Naive thymus-derived CD4-positive, alpha-beta T cell (primary cell): ENCODE data around the gene TRPV6. TPM values are rescaled to one million over a fixed set of nuclear protein-coding genes. Genes with fewer than 3 reads are reported as not detected.

Experiments used
- ATAC-seq: fragments of 150-1000 bp; cut with Tn5 transposase; 2 replicates; pipeline ENCODE4 v1.10.0; 2021; ENCODE audit warnings: mild to moderate bottlenecking, moderate library complexity
- CTCF ChIA-PET: fragments of 350-600 bp; sonication (Branson Sonifier 250); formaldehyde crosslinking; loops from one replicate; lab custom pipeline; 2021; ENCODE audit warnings: antibody characterized with exemption; lab: Charles Lee
- POLR2A ChIA-PET: fragments of 350-600 bp; sonication (Branson Sonifier 250); formaldehyde crosslinking; loops from one replicate; lab custom pipeline; 2021; ENCODE audit warnings: antibody characterized with exemption, inconsistent platforms; lab: Charles Lee
- DNase-seq, 9 donors: peaks; one replicate each; pipeline versions ENCODE4 v3.0.0 to v3.0.0-alpha.2; 2020 to 2022; ENCODE audit warnings: mixed read lengths in 1 of 9
- H3K27ac ChIP-seq: one replicate; pipeline ENCODE4 v1.7.0; 2013; ENCODE audit warnings: mild to moderate bottlenecking, low read depth, low read length, moderate library complexity
- H3K27me3 ChIP-seq, 2 donors: one replicate each; pipeline ENCODE4 v1.7.0; 2013; ENCODE audit warnings: low read length in 2 of 2, mild to moderate bottlenecking in 2 of 2, moderate library complexity in 2 of 2; ENCODE audit not compliant: control insufficient read depth in 2 of 2, insufficient read depth in 2 of 2
- H3K36me3 ChIP-seq, 3 experiments: 1 replicate in 2 of 3; 2 replicates in 1 of 3; pipeline ENCODE4 v1.7.0; 2013; ENCODE audit warnings: low read length in 3 of 3, mild to moderate bottlenecking in 3 of 3, moderate library complexity in 1 of 3; ENCODE audit not compliant: insufficient read depth in 3 of 3, control insufficient read depth in 2 of 3
- H3K4me1 ChIP-seq, 2 donors: one replicate each; pipeline ENCODE4 v1.7.0; 2013; ENCODE audit warnings: low read length in 2 of 2, mild to moderate bottlenecking in 2 of 2, moderate library complexity in 1 of 2; ENCODE audit not compliant: control insufficient read depth in 2 of 2, insufficient read depth in 2 of 2
- H3K4me3 ChIP-seq: 2 replicates; pipeline ENCODE4 v1.7.0; 2013; ENCODE audit warnings: mild to moderate bottlenecking, low read length
- H3K9me3 ChIP-seq, 3 experiments: 1 replicate in 2 of 3; 2 replicates in 1 of 3; pipeline ENCODE4 v1.7.0; 2013; ENCODE audit warnings: low read length in 3 of 3; ENCODE audit not compliant: control insufficient read depth in 2 of 3
- H3K27ac Mint-ChIP-seq, 9 donors: one replicate each; pipeline ENCODE4 v1.8.0; 2020 to 2022; ENCODE audit warnings: mixed read lengths in 9 of 9, mild to moderate bottlenecking in 8 of 9, moderate library complexity in 5 of 9, inconsistent platforms in 2 of 9
- H3K27me3 Mint-ChIP-seq, 5 donors: one replicate each; pipeline ENCODE4 v1.8.0; 2021 to 2022; ENCODE audit warnings: mixed read lengths in 5 of 5, mild to moderate bottlenecking in 1 of 5
- H3K36me3 Mint-ChIP-seq, 5 donors: one replicate each; pipeline ENCODE4 v1.8.0; 2020 to 2022; ENCODE audit warnings: mixed read lengths in 5 of 5, mild to moderate bottlenecking in 3 of 5, inconsistent platforms in 1 of 5
- H3K4me1 Mint-ChIP-seq, 7 donors: one replicate each; pipeline ENCODE4 v1.8.0; 2020 to 2022; ENCODE audit warnings: mixed read lengths in 7 of 7, mild to moderate bottlenecking in 3 of 7, inconsistent platforms in 1 of 7
- H3K4me3 Mint-ChIP-seq, 10 donors: one replicate each; pipeline ENCODE4 v1.8.0; 2020 to 2022; ENCODE audit warnings: mild to moderate bottlenecking in 10 of 10, mixed read lengths in 10 of 10, moderate library complexity in 6 of 10, inconsistent platforms in 2 of 10
- H3K9me3 Mint-ChIP-seq, 11 donors: one replicate each; pipeline ENCODE4 v1.8.0; 2020 to 2022; ENCODE audit warnings: mixed read lengths in 11 of 11, mild to moderate bottlenecking in 4 of 11, inconsistent platforms in 1 of 11, moderate library complexity in 1 of 11
- intact Hi-C, 2 donors: fragments of 100-400 bp; cut with micrococcal nuclease; formaldehyde crosslinking; loops; one replicate each; pipeline ENCODE4 v1.15.1; 2023
- polyA plus RNA-seq, 2 donors: library from polyadenylated mRNA; unstranded; fragments of 300-500 nt; fragmentation: Illumina TruSeq; gene quantifications; one replicate each; pipeline ENCODE4 v1.2.3, GENCODE V29; 2021
- total RNA-seq, 6 experiments: library from RNA in 5 of 6; stranded (reverse) in 5 of 6; gene quantifications; 1 replicate in 5 of 6; 2 replicates in 1 of 6; pipeline ENCODE4 v1.2.3 and lab custom pipeline; 2021 to 2026

The TRPV6 gene
- total and polyA plus RNA-seq, 7 experiments from 2014 or later, result 0.05 TPM; not detected in 6

- Histone ChIP-seq H3K27ac (no peak overlapping the region), H3K4me1 (no peaks in the 10 kb centered on the region), H3K9me3 (no peaks in the 10 kb centered on the region), H3K36me3 (peaks cover 0 to 52% (median 0%) of the 10 kb centered on the region in 3 experiments), H3K27me3 (no peaks in the 10 kb centered on the region), H3K4me3 (no peak overlapping the region)
- no peak for ATAC-seq
- POLR2A ChIA-PET, result interaction anchor here (1.2 kb wide), 1 partner anchor 57 kb away, joined by 4 read pairs; no protein-coding TSS in a partner anchor
- Mint-ChIP-seq H3K36me3 (peaks cover 0 to 22% (median 9%) of the 10 kb centered on the region in 5 donors), H3K9me3 (no peaks in the 10 kb centered on the region), H3K27me3 (peaks cover 0 to 3% (median 0%) of the 10 kb centered on the region in 5 donors), H3K4me1 (peaks cover 0 to 15% (median 6%) of the 10 kb centered on the region in 7 donors), H3K4me3 (peak overlapping the region in 1 of 10 donors; percentile 35), H3K27ac (peak overlapping the region in 4 of 9 donors; percentile 34 to 87 (median 59))
- intact Hi-C loops, result no loop called here
- no peak for DNase-seq
- CTCF ChIA-PET, result interaction anchor here (0.7 to 3.4 kb wide), 5 partner anchors 10 to 261 kb away, joined by 3 to 24 read pairs (median 4); partner anchors contain the start of gene EPHB6
Measured at GRCh38 chr7:142864980-142865747, 20.4 kb downstream of the TRPV6 start.

GRCh38 chr7:142863891-142864685 is 21.5 kb downstream of the TRPV6 start:
- peaks cover 0 to 41% (median 0%) of the 10 kb centered on the region in 3 experiments for H3K36me3 ChIP-seq
- Mint-ChIP-seq H3K9me3 (no peaks in the 10 kb centered on the region), H3K36me3 (peaks cover 0 to 13% (median 0%) of the 10 kb centered on the region in 5 donors), H3K4me3 (no peak overlapping the region), H3K27ac (peak overlapping the region in 1 of 9 donors; percentile 34), H3K4me1 (peaks cover 0 to 17% (median 11%) of the 10 kb centered on the region in 7 donors), H3K27me3 (peaks cover 0 to 6% (median 0%) of the 10 kb centered on the region in 5 donors)
- DNase-seq (peak in 1 of 9 donors; percentile 13), ATAC-seq (no peak)
- ChIA-PET CTCF (interaction anchor here (0.7 kb wide), 1 partner anchor 85 kb away, joined by 3 read pairs; no protein-coding TSS in a partner anchor), POLR2A (interaction anchor here (1.0 to 10.8 kb wide), 3 partner anchors 9 to 56 kb away, joined by 3 to 133 read pairs (median 4); no protein-coding TSS in a partner anchor)
- no peaks in the 10 kb centered on the region for H3K27me3 ChIP-seq
- H3K9me3 ChIP-seq, result no peaks in the 10 kb centered on the region
- intact Hi-C loops, result no loop called here
- no peaks in the 10 kb centered on the region for H3K4me1 ChIP-seq
- no peak overlapping the region for H3K4me3 ChIP-seq
- no peak overlapping the region for H3K27ac ChIP-seq

GRCh38 chr7:142862786-142863400 is 22.7 kb downstream of the TRPV6 start:
- ChIA-PET CTCF (interaction anchor here (1.2 kb wide), 1 partner anchor 9 kb away, joined by 3 read pairs; no protein-coding TSS in a partner anchor), POLR2A (interaction anchor here (0.6 to 10.8 kb wide), 3 partner anchors 53 to 77 kb away, joined by 3 to 133 read pairs (median 3); no protein-coding TSS in a partner anchor)
- Histone ChIP-seq H3K9me3 (no peaks in the 10 kb centered on the region), H3K36me3 (peaks cover 0 to 30% (median 0%) of the 10 kb centered on the region in 3 experiments), H3K27ac (no peak overlapping the region), H3K27me3 (no peaks in the 10 kb centered on the region), H3K4me3 (no peak overlapping the region), H3K4me1 (no peaks in the 10 kb centered on the region)
- Mint-ChIP-seq H3K27ac (peak overlapping the region in 6 of 9 donors; percentile 19 to 49 (median 38)), H3K4me3 (peak overlapping the region in 1 of 10 donors; percentile 14), H3K36me3 (peaks cover 0 to 13% (median 0%) of the 10 kb centered on the region in 5 donors), H3K27me3 (peaks cover 0 to 9% (median 0%) of the 10 kb centered on the region in 5 donors), H3K4me1 (peaks cover 0 to 25% (median 15%) of the 10 kb centered on the region in 7 donors), H3K9me3 (no peaks in the 10 kb centered on the region)
- ATAC-seq, result no peak
- intact Hi-C loops, result no loop called here
- no peak for DNase-seq

- Histone ChIP-seq H3K36me3 (peaks cover 0 to 30% (median 0%) of the 10 kb centered on the region in 3 experiments), H3K27me3 (no peaks in the 10 kb centered on the region), H3K9me3 (no peaks in the 10 kb centered on the region), H3K4me1 (no peaks in the 10 kb centered on the region), H3K27ac (no peak overlapping the region), H3K4me3 (no peak overlapping the region)
- ChIA-PET POLR2A (interaction anchor here (0.6 to 10.8 kb wide), 3 partner anchors 52 to 77 kb away, joined by 3 to 133 read pairs (median 3); no protein-coding TSS in a partner anchor), CTCF (interaction anchor here (1.2 kb wide), 1 partner anchor 9 kb away, joined by 3 read pairs; no protein-coding TSS in a partner anchor)
- Mint-ChIP-seq H3K36me3 (peaks cover 0 to 13% (median 0%) of the 10 kb centered on the region in 5 donors), H3K4me1 (peaks cover 0 to 30% (median 18%) of the 10 kb centered on the region in 7 donors), H3K4me3 (no peak overlapping the region), H3K9me3 (no peaks in the 10 kb centered on the region), H3K27ac (peak overlapping the region in 7 of 9 donors; percentile 18 to 76 (median 39)), H3K27me3 (peaks cover 0 to 9% (median 0%) of the 10 kb centered on the region in 5 donors)
- intact Hi-C loops, result no loop called here
- no peak for DNase-seq
- no peak for ATAC-seq
Measured at GRCh38 chr7:142862351-142862750, 23.2 kb downstream of the TRPV6 start.

GRCh38 chr7:142860968-142861367 is 24.6 kb downstream of the TRPV6 start:
- Histone ChIP-seq H3K36me3 (peaks cover 0 to 26% (median 0%) of the 10 kb centered on the region in 3 experiments), H3K4me1 (peaks cover 0 to 4% of the 10 kb centered on the region in 2 donors), H3K4me3 (no peak overlapping the region), H3K9me3 (no peaks in the 10 kb centered on the region), H3K27me3 (no peaks in the 10 kb centered on the region), H3K27ac (no peak overlapping the region)
- Mint-ChIP-seq H3K9me3 (no peaks in the 10 kb centered on the region), H3K27ac (peak overlapping the region in 6 of 9 donors; percentile 9 to 78 (median 42)), H3K4me3 (no peak overlapping the region), H3K27me3 (peaks cover 0 to 17% (median 0%) of the 10 kb centered on the region in 5 donors), H3K36me3 (peaks cover 0 to 13% (median 0%) of the 10 kb centered on the region in 5 donors), H3K4me1 (peaks cover 8 to 42% (median 29%) of the 10 kb centered on the region in 7 donors)
- POLR2A ChIA-PET, result interaction anchor here (0.9 to 10.8 kb wide), 2 partner anchors 9 to 51 kb away, joined by 3 to 133 read pairs; no protein-coding TSS in a partner anchor
- intact Hi-C loops, result no loop called here
- ATAC-seq, result no peak
- CTCF ChIA-PET, result interaction anchor here (1.0 to 1.2 kb wide), 3 partner anchors 20 to 48 kb away, joined by 3 to 5 read pairs (median 4); no protein-coding TSS in a partner anchor
- DNase-seq, result peak in 1 of 9 donors; percentile 15
